Measurements from ENCODE around the gene PACS1.

The PACS1 gene

DNA sequence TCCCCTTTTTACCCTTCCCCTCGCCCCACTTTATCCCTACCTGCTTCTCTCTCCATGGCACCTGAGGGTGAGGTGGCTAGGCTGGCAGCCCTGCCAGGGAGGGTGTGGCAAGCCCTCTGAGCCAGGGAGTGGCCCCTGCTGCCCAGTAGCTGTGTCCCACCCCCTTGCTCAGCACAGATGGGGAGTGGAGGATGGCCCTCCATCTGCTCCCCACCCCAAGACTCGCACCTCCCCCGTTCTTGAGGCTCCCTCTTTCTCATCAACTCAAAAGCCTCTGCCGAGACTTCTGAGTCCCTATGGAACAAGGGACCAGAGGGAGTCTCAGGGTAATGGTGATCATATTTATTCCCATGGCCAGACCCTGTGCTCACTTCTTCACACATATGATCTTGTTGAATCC lies 223.3 kb downstream of the PACS1 start:
- DNase-seq: no peak

GRCh38 chr11:66293777-66294625 lies 223.9 kb downstream of the PACS1 start:
- no peak for DNase-seq

All from CD4-positive, alpha-beta T cell treated with Interleukin-17A for 4 hours (primary cell).